ENCODE results near the gene STXBP5L. TPM values are rescaled to one million over a fixed set of nuclear protein-coding genes. Genes with fewer than 3 reads are reported as not detected.

STXBP5L gene
- total and polyA plus RNA-seq, 4 donors: not detected

DNA sequence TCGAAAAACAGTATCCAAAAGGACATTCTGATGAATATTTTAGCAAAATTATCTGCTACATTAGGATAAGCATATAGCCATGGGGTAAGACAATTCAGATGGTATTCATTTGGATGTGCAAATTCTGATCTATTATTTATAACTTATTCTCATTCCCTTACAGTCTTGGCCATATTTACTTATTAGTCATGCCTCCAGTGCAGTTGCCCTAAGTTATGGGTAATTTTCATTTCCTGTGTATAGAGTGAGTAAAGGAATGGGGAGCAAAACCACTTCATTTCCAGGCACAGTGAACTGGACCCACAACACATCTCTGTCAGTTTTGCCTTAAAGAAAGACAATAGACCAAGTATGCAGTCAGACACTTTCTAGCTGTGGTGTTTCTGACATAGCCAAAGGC lies 503.5 kb downstream of the STXBP5L start:
- Histone ChIP-seq H3K36me3 (ENCODE audit: control insufficient read depth in 4 of 4, insufficient read depth in 3 of 4, low read depth in 1 of 4, low read length in 3 of 4) (no peaks in the 10 kb centered on the region), H3K9me3 (ENCODE audit: control insufficient read depth in 4 of 4, low read length in 3 of 4) (no peaks in the 10 kb centered on the region), H3K9ac (ENCODE audit: low read depth in 1 of 2, low read length in 2 of 2) (no peak overlapping the region), H3K4me1 (ENCODE audit: control insufficient read depth in 4 of 4, insufficient read depth in 4 of 4, low read length in 3 of 4) (no peaks in the 10 kb centered on the region), H3K27ac (ENCODE audit: low read depth in 1 of 2, low read length in 2 of 2) (no peak overlapping the region), H3K27me3 (ENCODE audit: control insufficient read depth in 4 of 4, insufficient read depth in 4 of 4, low read length in 3 of 4) (no peaks in the 10 kb centered on the region), H3K4me3 (ENCODE audit: low read depth in 1 of 3, low read length in 3 of 3) (no peak overlapping the region)
- TF ChIP-seq TAF1 (conservative IDR thresholded peaks at IDR 0.05): no peak
- TF ChIP-seq FOXA2 (IDR thresholded peaks at IDR 0.05): no peak
- no peak for TF ChIP-seq ZBTB33 (IDR thresholded peaks at IDR 0.05)
- TF ChIP-seq FOXA1 (IDR thresholded peaks at IDR 0.05): no peak
- TF ChIP-seq HNF4A (conservative IDR thresholded peaks at IDR 0.05): no peak
- TF ChIP-seq EGR1 (IDR thresholded peaks at IDR 0.05; ENCODE audit: low read depth in 2 of 2): no peak
- no peak for TF ChIP-seq JUND (IDR thresholded peaks at IDR 0.05)
- TF ChIP-seq, protein P1, sequence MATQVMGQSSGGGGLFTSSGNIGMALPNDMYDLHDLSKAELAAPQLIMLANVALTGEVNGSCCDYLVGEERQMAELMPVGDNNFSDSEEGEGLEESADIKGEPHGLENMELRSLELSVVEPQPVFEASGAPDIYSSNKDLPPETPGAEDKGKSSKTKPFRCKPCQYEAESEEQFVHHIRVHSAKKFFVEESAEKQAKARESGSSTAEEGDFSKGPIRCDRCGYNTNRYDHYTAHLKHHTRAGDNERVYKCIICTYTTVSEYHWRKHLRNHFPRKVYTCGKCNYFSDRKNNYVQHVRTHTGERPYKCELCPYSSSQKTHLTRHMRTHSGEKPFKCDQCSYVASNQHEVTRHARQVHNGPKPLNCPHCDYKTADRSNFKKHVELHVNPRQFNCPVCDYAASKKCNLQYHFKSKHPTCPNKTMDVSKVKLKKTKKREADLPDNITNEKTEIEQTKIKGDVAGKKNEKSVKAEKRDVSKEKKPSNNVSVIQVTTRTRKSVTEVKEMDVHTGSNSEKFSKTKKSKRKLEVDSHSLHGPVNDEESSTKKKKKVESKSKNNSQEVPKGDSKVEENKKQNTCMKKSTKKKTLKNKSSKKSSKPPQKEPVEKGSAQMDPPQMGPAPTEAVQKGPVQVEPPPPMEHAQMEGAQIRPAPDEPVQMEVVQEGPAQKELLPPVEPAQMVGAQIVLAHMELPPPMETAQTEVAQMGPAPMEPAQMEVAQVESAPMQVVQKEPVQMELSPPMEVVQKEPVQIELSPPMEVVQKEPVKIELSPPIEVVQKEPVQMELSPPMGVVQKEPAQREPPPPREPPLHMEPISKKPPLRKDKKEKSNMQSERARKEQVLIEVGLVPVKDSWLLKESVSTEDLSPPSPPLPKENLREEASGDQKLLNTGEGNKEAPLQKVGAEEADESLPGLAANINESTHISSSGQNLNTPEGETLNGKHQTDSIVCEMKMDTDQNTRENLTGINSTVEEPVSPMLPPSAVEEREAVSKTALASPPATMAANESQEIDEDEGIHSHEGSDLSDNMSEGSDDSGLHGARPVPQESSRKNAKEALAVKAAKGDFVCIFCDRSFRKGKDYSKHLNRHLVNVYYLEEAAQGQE (IDR thresholded peaks at IDR 0.05): no peak
- no peak for TF ChIP-seq YY1 (IDR thresholded peaks at IDR 0.05)
- TF ChIP-seq, protein P2, sequence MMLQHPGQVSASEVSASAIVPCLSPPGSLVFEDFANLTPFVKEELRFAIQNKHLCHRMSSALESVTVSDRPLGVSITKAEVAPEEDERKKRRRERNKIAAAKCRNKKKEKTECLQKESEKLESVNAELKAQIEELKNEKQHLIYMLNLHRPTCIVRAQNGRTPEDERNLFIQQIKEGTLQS (IDR thresholded peaks at IDR 0.05): no peak
- TF ChIP-seq, protein P3, sequence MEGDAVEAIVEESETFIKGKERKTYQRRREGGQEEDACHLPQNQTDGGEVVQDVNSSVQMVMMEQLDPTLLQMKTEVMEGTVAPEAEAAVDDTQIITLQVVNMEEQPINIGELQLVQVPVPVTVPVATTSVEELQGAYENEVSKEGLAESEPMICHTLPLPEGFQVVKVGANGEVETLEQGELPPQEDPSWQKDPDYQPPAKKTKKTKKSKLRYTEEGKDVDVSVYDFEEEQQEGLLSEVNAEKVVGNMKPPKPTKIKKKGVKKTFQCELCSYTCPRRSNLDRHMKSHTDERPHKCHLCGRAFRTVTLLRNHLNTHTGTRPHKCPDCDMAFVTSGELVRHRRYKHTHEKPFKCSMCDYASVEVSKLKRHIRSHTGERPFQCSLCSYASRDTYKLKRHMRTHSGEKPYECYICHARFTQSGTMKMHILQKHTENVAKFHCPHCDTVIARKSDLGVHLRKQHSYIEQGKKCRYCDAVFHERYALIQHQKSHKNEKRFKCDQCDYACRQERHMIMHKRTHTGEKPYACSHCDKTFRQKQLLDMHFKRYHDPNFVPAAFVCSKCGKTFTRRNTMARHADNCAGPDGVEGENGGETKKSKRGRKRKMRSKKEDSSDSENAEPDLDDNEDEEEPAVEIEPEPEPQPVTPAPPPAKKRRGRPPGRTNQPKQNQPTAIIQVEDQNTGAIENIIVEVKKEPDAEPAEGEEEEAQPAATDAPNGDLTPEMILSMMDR (IDR thresholded peaks at IDR 0.05; ENCODE audit: low read depth, low read length, missing input control): no peak
- TF ChIP-seq GABPA (IDR thresholded peaks at IDR 0.05 in 1 of 2, conservative IDR thresholded peaks at IDR 0.05 in 1 of 2): no peak
- no peak for TF ChIP-seq HNF4G (IDR thresholded peaks at IDR 0.05)
- no peak for TF ChIP-seq RXRA (IDR thresholded peaks at IDR 0.05)
- TF ChIP-seq, protein P4, sequence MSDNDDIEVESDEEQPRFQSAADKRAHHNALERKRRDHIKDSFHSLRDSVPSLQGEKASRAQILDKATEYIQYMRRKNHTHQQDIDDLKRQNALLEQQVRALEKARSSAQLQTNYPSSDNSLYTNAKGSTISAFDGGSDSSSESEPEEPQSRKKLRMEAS (IDR thresholded peaks at IDR 0.05): no peak
- TF ChIP-seq NR2F2 (IDR thresholded peaks at IDR 0.05): no peak
- TF ChIP-seq SP1 (IDR thresholded peaks at IDR 0.05): no peak
- no peak for TF ChIP-seq RAD21 (IDR thresholded peaks at IDR 0.05)
- DNase-seq (ENCODE audit: low spot score): no peak
- 86% methylated on average over 1 of the region's 1 CpG for WGBS

Measured in liver (tissue), 9 donors.